Progenitor cell of endocrine pancreas (in vitro differentiated cells): ENCODE measurements around the gene TM4SF4. TPM values are rescaled to one million over a fixed set of nuclear protein-coding genes. Genes with fewer than 3 reads are reported as not detected.

ENCODE experiments used
- DNase-seq: peaks from one replicate; pipeline ENCODE4 v3.0.0; 2021; ENCODE audit warnings: low spot score; ENCODE audit not compliant: unreplicated experiment
- H3K27ac Mint-ChIP-seq: 2 replicates; pipeline ENCODE4 v1.8.0; 2021; ENCODE audit warnings: mild to moderate bottlenecking, moderate library complexity, mixed read lengths
- H3K27me3 Mint-ChIP-seq: 2 replicates; pipeline ENCODE4 v1.8.0; 2021; ENCODE audit warnings: mixed read lengths
- H3K36me3 Mint-ChIP-seq: 2 replicates; pipeline ENCODE4 v1.8.0; 2022; ENCODE audit warnings: mixed read lengths; ENCODE audit not compliant: insufficient read depth
- H3K4me1 Mint-ChIP-seq: 2 replicates; pipeline ENCODE4 v1.8.0; 2021; ENCODE audit warnings: low read depth, mixed read lengths
- H3K4me3 Mint-ChIP-seq: 2 replicates; pipeline ENCODE4 v1.8.0; 2021; ENCODE audit warnings: low read depth, mild to moderate bottlenecking, moderate library complexity, mixed read lengths
- H3K9me3 Mint-ChIP-seq: 2 replicates; pipeline ENCODE4 v1.8.0; 2021; ENCODE audit warnings: low read depth, mixed read lengths
- CTCF ChIP-seq: fragments of 200-600 bp; sonication (generic); IDR thresholded peaks from one replicate; pipeline ENCODE4 v1.5.0; 2021; ENCODE audit warnings: antibody characterized with exemption, mild to moderate bottlenecking; ENCODE audit not compliant: unreplicated experiment
- total RNA-seq: library from RNA; stranded (reverse); gene quantifications from 2 replicates; pipeline ENCODE4 v1.2.1, GENCODE V29; 2021

The TM4SF4 gene
- total RNA-seq, 1 donor from 2014 or later, result 314 TPM

GRCh38 chr3:149475451-149476060, 1.1 kb downstream of the TM4SF4 start:
- no peak for DNase-seq
- no peak for TF ChIP-seq CTCF
- H3K4me1 Mint-ChIP-seq, result peaks cover 71% of the 10 kb centered on the region
- H3K27me3 Mint-ChIP-seq, result no peaks in the 10 kb centered on the region
- H3K9me3 Mint-ChIP-seq, result no peaks in the 10 kb centered on the region
- peak overlapping the region; percentile 93 for H3K27ac Mint-ChIP-seq
- H3K36me3 Mint-ChIP-seq, result peaks cover 8% of the 10 kb centered on the region
- peak overlapping the region; percentile 87 for H3K4me3 Mint-ChIP-seq

GRCh38 chr3:149476225-149476624, 1.7 kb downstream of the TM4SF4 start:
- Mint-ChIP-seq H3K4me3 (peak overlapping the region; percentile 87), H3K9me3 (no peaks in the 10 kb centered on the region), H3K36me3 (peaks cover 8% of the 10 kb centered on the region), H3K4me1 (peaks cover 67% of the 10 kb centered on the region), H3K27me3 (no peaks in the 10 kb centered on the region), H3K27ac (peak overlapping the region; percentile 93)
- DNase-seq, result no peak
- TF ChIP-seq CTCF, result no peak

GRCh38 chr3:149479621-149480325, 5.3 kb downstream of the TM4SF4 start:
- Mint-ChIP-seq H3K4me3 (peak overlapping the region; percentile 45), H3K4me1 (peaks cover 35% of the 10 kb centered on the region), H3K36me3 (peaks cover 22% of the 10 kb centered on the region), H3K9me3 (no peaks in the 10 kb centered on the region), H3K27me3 (no peaks in the 10 kb centered on the region), H3K27ac (peak overlapping the region; percentile 79)
- DNase-seq, result no peak
- no peak for TF ChIP-seq CTCF

GRCh38 chr3:149480326-149481017, 6.0 kb downstream of the TM4SF4 start:
- Mint-ChIP-seq H3K4me3 (peak overlapping the region; percentile 45), H3K27me3 (no peaks in the 10 kb centered on the region), H3K9me3 (no peaks in the 10 kb centered on the region), H3K27ac (peak overlapping the region; percentile 79), H3K36me3 (peaks cover 27% of the 10 kb centered on the region), H3K4me1 (peaks cover 30% of the 10 kb centered on the region)
- DNase-seq, result peak; percentile 61
- TF ChIP-seq CTCF, result peak; percentile 83

- Mint-ChIP-seq H3K27ac (peak overlapping the region; percentile 24), H3K4me3 (no peak overlapping the region), H3K9me3 (no peaks in the 10 kb centered on the region), H3K36me3 (peaks cover 30% of the 10 kb centered on the region), H3K4me1 (peaks cover 26% of the 10 kb centered on the region), H3K27me3 (no peaks in the 10 kb centered on the region)
- no peak for TF ChIP-seq CTCF
- DNase-seq, result no peak
Observed at GRCh38 chr3:149481056-149481455, 6.6 kb downstream of the TM4SF4 start.
